ENCODE measurements around the gene MAP3K7CL.

The MAP3K7CL gene

GRCh38 chr21:29130270-29130969 lies at the start of gene MAP3K7CL:
Gene MAP3K7CL (plus strand): TSS chr21:29130644. CDS start chr21:29133345, 2,701 bp downstream.
- no peak for DNase-seq (ENCODE audit: low read depth, low spot score)

GRCh38 chr21:29082046-29082815 lies 48.2 kb upstream of the MAP3K7CL start:
- no peak for DNase-seq (ENCODE audit: low read depth, low spot score)

GRCh38 chr21:29083306-29083705 lies 47.1 kb upstream of the MAP3K7CL start:
- DNase-seq (ENCODE audit: low read depth, low spot score), result no peak

GRCh38 chr21:29084372-29084771 lies 46.1 kb upstream of the MAP3K7CL start:
- DNase-seq (ENCODE audit: low read depth, low spot score), result no peak

- DNase-seq (ENCODE audit: low read depth, low spot score), result no peak
Observed at GRCh38 chr21:29085106-29085752, 45.2 kb upstream of the MAP3K7CL start.

- DNase-seq (ENCODE audit: low read depth, low spot score), result no peak
Observed at GRCh38 chr21:29091033-29091432, 39.4 kb upstream of the MAP3K7CL start.

- no peak for DNase-seq (ENCODE audit: low read depth, low spot score)
Observed at GRCh38 chr21:29092102-29092959, 38.1 kb upstream of the MAP3K7CL start.

GRCh38 chr21:29096218-29097015 lies 34.0 kb upstream of the MAP3K7CL start:
- no peak for DNase-seq (ENCODE audit: low read depth, low spot score)

GRCh38 chr21:29098156-29098555 lies 32.3 kb upstream of the MAP3K7CL start:
- DNase-seq (ENCODE audit: low read depth, low spot score), result no peak

GRCh38 chr21:29102791-29103257 lies 27.6 kb upstream of the MAP3K7CL start:
- DNase-seq (ENCODE audit: low read depth, low spot score), result no peak

- no peak for DNase-seq (ENCODE audit: low read depth, low spot score)
Observed at GRCh38 chr21:29104239-29104708, 26.2 kb upstream of the MAP3K7CL start.

- DNase-seq (ENCODE audit: low read depth, low spot score), result no peak
Observed at GRCh38 chr21:29105218-29105617, 25.2 kb upstream of the MAP3K7CL start.

- DNase-seq (ENCODE audit: low read depth, low spot score), result no peak
Observed at GRCh38 chr21:29114765-29115500, 15.5 kb upstream of the MAP3K7CL start.

GRCh38 chr21:29115899-29116298 lies 14.5 kb upstream of the MAP3K7CL start:
- no peak for DNase-seq (ENCODE audit: low read depth, low spot score)

GRCh38 chr21:29117372-29117955 lies 13.0 kb upstream of the MAP3K7CL start:
- DNase-seq (ENCODE audit: low read depth, low spot score), result no peak

GRCh38 chr21:29121759-29122158 lies 8.7 kb upstream of the MAP3K7CL start:
- DNase-seq (ENCODE audit: low read depth, low spot score), result no peak

GRCh38 chr21:29124645-29125044 lies 5.8 kb upstream of the MAP3K7CL start:
- no peak for DNase-seq (ENCODE audit: low read depth, low spot score)

GRCh38 chr21:29125191-29125590 lies 5.3 kb upstream of the MAP3K7CL start:
- no peak for DNase-seq (ENCODE audit: low read depth, low spot score)

GRCh38 chr21:29125979-29126378 lies 4.5 kb upstream of the MAP3K7CL start:
- DNase-seq (ENCODE audit: low read depth, low spot score), result no peak

Measured in activated CD4-positive, CD25-positive, alpha-beta regulatory T cell treated with anti-CD3 and anti-CD28 coated beads, Interleukin-2, amount 50 U/mL, for 16 hours (primary cell).